NOMO-1 treated with dmso at 0.1 percent for 144 hours (cell line): ENCODE data around the gene KSR2.
A peak's percentile ranks its signal among the peaks of the same experiment; 100 is the strongest.

ENCODE experiments used
- DNase-seq: peaks from one replicate; lab custom pipeline; 2025; ENCODE audit not compliant: unreplicated experiment; lab: John Stamatoyannopoulos, UW

KSR2 gene

DNA sequence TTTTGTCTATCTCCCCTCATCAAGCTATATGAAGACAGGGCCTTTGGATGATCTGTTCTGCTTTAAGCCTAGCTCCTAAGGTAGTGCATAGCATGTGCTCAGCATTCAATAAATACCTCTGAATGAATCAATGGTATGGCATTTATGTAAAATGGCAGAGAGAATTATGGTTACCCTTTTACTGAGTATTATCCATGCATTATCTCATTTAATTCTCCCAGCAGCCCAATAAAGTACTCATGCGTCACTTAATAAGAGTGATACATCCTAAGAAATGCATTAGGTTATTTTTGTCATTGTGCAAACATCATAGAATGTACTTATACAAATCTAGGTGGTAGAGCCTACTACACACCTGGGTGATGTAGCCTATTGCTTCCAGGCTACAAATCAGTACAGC lies 269.7 kb downstream of the KSR2 start:
- DNase-seq = no peak

GRCh38 chr12:117695956-117696355 lies 272.8 kb downstream of the KSR2 start:
- no peak for DNase-seq

DNA sequence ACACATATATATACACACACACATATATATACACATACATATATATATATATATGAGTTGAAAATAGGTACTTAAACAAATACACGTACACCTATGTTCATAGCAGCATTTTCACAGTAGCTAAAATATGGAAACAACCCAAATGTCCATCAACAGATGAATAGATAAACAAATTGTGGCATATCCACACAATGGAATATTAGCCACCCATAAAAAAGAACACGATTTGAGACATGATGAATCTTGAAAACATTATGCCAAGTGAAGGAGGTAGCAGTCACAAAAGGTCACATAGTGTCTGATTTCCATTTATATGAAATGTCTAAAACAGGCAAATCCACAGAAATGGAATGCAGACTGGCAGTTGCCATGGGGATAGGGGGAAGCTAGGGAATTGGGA lies 276.3 kb downstream of the KSR2 start:
- no peak for DNase-seq

- DNase-seq = no peak
Measured at GRCh38 chr12:117689857-117690256, 278.9 kb downstream of the KSR2 start.

- no peak for DNase-seq
Measured at GRCh38 chr12:117688446-117688845, 280.3 kb downstream of the KSR2 start.

DNA sequence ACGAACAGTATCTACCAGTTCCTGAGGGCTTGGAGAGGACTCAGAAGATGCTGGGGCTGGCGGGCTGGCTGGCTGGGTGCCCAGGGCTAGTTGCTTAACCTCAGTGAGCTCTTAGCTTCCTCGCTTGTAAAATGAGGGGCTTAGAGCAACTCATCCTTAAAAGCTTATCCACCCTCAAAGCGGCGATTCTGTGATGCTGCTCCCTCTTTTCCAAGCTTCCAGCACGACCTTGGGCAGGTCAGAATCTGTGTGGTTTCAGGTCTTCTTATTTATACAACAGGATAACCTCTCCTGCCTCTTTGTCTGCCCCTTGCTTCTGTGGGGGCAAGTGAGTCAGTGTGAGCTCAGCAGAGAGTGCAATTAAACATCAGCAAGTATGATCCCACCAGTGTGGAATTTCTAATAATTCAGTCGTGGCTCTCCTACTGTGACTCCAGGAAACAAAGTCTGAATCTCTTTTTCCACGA lies 281.8 kb downstream of the KSR2 start:
- DNase-seq = peak; percentile 13

DNA sequence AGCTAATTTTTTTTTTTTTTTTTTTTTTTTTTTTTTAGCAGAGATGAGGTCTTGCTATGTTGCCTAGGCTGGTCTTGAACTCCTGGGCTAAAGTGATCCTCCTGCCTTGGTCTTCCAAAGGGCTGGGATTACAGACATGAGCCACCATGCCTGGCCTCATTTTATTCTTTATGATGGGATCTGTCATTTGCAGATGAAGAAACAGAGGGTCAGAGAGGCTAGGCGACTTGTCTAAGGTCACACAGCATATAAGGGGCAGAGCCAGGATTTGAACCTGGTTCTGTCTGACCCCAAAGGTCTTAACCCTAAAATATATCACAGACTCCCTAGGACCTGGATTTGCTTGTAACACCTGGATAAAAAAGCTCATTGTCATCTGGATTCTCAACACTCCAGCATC lies 282.6 kb downstream of the KSR2 start:
- DNase-seq = no peak

GRCh38 chr12:117685110-117685926 lies 283.5 kb downstream of the KSR2 start:
- peak; percentile 46 for DNase-seq

- DNase-seq = no peak
Measured at GRCh38 chr12:117684471-117684870, 284.3 kb downstream of the KSR2 start.

DNA sequence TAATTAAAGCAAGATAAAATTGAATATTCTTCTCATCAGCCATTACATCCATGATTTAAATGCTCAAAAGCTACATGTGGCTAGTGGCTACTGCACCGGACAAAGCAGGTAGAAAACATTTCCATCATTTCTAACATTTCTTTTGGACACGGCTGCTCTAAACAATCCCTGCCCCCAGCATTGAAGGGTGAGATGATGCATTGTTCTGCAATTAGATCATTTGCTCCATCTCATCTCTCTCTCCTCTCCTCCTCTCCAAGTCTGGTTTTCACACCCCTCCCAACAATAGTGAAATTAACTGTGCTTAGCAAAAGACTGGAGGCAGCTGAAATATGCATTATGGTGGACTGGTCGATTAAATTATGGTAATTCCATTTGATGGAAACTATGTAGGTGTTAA lies 288.5 kb downstream of the KSR2 start:
- no peak for DNase-seq

DNA sequence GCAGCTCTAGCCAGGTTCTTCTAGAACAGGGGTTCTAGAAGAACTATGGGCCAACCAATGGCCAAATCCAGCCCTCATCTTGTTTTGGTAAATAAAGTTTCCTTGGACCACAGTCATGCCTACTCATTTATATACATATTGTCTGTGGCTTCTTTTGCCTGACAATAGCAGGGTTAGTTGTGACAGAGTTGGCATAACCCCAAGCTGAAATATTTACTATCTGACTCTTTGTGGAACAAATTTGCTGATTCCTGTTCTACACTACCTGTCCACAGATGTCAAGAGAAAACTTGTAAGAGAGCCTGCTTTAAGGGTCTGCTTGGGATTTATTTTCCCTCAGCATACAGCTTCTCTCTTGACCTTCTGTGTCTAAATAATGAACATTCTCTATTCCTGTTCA lies 289.0 kb downstream of the KSR2 start:
- no peak for DNase-seq

DNA sequence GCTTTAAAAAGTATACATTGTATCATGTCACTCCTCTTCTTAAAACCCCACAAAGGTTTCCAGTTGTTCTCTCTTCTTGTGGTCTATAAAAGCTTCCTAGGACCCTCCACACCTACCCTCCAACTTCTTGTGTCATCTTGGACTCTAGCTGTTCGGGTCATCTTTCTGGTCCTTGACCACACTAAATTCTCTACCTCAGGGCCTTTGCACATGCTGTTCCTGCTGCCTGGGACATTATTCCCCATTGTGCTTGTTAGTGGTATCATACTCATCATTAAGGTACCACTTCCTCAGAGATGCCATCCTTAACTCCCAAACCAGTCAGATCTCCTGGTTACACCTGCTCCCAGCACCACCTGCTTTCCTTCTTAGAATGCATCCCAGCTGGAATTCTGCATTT lies 294.0 kb downstream of the KSR2 start:
- no peak for DNase-seq

GRCh38 chr12:117674313-117674712 lies 294.5 kb downstream of the KSR2 start:
- DNase-seq = no peak

- no peak for DNase-seq
Measured at GRCh38 chr12:117671734-117672133, 297.1 kb downstream of the KSR2 start.

- no peak for DNase-seq
Measured at GRCh38 chr12:117664169-117664568, 304.6 kb downstream of the KSR2 start.

DNA sequence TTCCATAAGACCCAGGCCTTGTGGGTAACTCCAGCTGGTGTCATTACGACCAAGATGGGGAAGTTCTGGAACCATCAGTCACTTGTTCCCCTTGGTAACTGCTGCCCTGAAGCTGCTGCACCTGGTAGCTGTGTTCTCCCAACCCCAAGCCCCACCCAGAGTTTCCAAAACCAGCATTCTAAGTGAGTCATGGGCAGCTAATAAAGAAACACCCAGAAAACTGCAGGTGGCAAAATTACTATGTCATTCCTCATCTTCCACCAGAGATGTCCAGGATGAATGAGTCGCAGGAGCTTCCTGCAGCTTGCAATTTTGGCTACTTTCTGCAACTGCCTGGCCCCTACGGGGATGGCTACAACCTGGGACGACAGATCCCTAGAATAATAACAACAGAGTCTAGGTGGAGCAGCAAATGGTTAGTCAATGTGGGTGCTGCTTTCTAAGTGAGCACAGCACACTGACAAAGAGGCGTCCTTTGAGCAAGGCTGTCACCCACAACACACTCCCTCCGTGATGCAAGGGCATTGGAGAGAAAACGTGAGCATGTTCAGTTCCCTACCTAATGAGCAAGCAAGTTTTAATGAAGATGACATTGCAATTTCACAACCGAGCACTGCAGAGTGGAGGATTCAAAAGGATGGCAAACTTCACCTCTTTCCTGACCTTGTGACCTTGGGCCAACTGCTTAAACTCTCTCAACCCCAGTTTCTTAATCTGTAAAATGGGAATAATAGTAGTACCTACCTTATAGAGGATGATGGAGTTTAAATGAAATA lies 306.0 kb downstream of the KSR2 start:
- DNase-seq = peak; percentile 76

- no peak for DNase-seq
Measured at GRCh38 chr12:117662220-117662619, 306.6 kb downstream of the KSR2 start.

DNA sequence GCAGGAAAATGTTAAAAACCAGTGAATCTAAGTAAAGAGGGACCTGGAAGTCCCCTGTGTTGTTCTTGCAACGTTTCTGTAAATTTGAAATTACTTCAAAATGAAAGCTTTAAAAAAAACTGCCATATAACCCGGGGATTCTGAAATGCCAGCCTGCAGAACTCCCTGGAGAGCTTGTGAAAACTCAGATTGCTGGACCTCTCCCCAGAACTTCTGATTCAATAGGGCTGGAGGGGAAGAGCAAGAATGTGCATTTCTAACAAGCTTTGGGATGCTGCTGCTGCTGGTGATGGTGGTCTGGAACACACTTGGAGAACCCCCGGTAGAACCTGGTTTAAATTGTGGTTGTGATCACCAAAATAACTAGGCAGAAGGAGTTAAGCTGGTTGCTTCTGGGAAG lies 307.3 kb downstream of the KSR2 start:
- no peak for DNase-seq

DNA sequence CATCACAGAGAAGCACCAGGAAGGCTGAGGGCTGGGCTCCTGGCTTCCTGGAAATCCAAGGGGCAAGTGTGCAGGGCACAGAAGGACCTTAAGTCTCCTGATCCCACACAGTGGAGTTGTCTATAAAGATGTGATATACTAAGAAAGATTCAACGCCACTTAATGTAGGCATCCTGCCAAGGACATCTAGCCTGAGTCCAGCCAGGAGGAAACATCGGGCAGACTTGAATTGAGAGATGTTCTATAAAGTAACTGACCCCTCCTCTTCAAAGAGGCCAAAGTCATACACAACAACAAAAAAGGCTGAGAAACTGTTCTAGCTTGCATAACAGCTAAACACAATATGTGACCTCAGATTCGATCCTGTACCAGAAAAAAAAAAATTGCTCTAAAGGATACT lies 307.9 kb downstream of the KSR2 start:
- DNase-seq = no peak

- DNase-seq = no peak
Measured at GRCh38 chr12:117658226-117658625, 310.6 kb downstream of the KSR2 start.

- DNase-seq = no peak
Measured at GRCh38 chr12:117649796-117650195, 319.0 kb downstream of the KSR2 start.

DNA sequence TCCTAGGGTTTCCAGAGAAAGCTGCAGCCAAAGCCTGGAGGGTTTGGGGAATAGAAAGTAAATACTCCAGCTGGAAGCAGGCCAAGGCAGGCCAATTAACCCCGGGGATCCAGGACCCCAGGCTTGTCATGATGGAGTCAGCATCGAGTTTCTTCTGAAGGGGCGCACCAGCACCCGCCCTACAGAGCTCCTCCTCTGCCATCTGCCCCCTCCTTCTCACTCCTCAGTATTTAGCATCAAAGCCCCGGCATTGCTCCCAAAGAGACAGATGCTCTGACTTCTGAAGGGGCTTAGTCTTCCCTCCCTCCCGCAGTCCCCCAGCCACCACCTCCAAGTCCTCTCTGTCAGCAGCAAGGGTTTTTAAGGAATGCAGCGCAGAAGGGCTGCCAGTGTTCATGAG lies 322.3 kb downstream of the KSR2 start:
- DNase-seq = no peak
